ENCODE data around the gene SUFU.

Gene SUFU

DNA sequence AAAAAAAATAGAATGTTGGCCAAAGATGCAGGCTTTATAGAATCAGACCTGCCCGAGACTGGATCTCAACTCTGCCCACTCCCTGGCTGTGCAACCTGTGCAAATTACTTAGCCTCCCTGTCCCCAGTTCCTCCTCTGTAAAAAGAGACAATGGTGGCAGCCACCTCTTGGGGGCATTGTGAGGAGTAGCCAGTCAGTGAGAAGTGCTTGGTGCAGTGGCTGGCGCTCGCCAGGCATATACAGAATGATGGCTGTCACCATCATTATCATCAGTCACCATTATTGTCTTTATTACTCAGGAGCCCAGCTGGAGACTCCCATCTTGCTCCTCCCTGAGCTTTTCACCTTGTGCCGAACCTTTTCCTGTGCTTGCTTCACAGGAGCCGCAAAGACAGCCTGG is 111.1 kb downstream of the SUFU start:
- FAIRE-seq (no peak), DNase-seq (ENCODE audit: insufficient read length, low spot score) (no peak)

GRCh38 chr10:102615361-102615760 is 111.6 kb downstream of the SUFU start:
- no peak for DNase-seq (ENCODE audit: insufficient read length, low spot score)
- FAIRE-seq: no peak

- FAIRE-seq (no peak), DNase-seq (ENCODE audit: insufficient read length, low spot score) (no peak)
Measured at GRCh38 chr10:102616066-102616770, 112.4 kb downstream of the SUFU start.

DNA sequence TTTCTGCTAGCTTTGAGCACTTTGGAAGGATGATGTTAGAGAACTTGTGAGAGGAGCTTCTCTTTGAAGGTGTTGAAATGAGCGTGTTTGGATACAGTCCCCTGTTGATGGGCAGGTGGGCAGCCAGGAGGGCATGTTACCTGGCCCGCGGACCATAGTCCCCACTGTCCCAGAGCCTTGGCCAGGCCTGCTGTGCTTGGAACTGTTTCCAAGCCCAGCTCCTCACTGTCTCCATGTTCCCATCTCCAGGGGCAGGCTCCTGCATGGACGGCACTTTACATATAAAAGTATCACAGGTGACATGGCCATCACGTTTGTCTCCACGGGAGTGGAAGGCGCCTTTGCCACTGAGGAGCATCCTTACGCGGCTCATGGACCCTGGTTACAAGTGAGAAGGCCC is 113.3 kb downstream of the SUFU start:
- DNase-seq (ENCODE audit: insufficient read length, low spot score) (no peak), FAIRE-seq (no peak)

DNA sequence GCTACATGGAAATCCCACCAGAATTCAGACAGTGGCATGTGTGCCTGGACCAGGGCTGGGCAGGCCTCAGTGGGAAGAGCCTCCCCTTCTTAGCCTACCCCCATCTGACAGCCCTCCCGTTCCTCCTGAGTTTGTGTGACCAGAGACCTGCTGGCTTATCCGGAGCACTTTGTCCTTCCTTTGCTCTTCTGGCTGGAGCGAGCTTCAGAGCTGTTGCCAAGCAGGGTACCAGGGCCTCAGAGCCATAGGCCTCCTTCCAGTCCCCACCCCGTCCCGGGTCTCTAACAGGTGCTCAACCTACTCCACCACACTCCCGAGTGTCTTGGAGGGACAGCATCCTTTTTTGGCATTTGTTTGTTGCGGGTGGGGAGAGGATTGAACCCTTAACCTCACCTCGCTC is 114.0 kb downstream of the SUFU start:
- FAIRE-seq (no peak), DNase-seq (ENCODE audit: insufficient read length, low spot score) (no peak)

DNA sequence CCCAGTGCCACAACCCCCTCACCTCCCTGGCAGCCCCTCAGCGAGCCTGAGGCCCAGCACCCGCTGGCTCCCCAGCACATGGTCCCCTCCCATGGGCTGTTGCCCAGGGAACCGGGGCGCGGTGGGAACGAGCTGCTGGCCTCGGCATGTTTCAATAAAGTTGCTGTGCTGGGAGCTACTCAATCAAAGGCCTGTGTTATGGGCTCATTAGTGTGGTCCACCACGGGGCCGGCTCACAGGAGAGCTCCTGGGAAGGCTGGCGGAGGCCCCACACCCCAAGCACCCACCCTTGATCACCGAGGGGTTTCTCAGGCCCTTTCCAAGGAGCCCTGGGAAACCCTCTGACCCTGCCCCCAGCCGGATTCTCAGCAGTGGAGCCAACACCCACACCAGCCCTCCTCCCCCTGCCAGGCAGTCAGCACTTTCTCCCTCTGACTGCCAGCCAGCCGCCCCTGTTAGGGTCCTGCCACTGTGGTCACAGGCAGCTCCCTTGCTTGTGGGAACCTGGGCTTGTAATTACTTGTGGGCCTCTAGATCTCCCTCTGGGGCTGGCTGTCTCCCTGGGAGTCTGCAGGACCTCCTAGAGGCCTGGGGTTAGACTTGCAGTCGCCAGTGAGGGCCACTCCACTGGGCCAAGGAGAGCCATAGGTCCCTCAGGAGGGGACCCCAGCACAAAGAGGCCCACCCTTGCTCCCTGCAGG is 115.7 kb downstream of the SUFU start:
- FAIRE-seq (no peak), DNase-seq (ENCODE audit: insufficient read length, low spot score) (no peak)

DNA sequence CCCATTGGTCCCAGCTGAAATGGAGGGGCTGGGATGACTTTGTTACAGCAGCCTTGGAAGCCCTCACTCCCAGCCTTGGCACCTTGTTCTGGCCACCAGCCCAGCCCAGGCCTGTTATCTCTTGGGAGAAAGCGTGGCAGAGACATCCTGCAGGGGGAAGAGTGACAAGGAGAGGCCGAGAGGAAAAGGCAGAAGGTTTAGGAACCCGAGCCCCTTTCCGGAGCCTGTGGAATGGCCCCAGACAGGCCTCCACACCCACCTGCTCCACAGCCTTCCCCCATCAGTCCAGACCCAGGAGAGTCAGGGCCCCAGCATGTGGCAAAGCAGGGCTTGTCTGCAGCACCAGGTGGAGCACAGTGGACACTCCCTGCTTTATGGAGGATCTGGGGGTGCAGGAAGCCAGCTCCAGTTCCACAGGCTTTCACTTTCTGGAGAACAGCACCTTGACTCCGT is 116.4 kb downstream of the SUFU start:
- DNase-seq (ENCODE audit: insufficient read length, low spot score): no peak
- no peak for FAIRE-seq

GRCh38 chr10:102620591-102621442 is 117.0 kb downstream of the SUFU start:
- FAIRE-seq: no peak
- DNase-seq (ENCODE audit: insufficient read length, low spot score): no peak

DNA sequence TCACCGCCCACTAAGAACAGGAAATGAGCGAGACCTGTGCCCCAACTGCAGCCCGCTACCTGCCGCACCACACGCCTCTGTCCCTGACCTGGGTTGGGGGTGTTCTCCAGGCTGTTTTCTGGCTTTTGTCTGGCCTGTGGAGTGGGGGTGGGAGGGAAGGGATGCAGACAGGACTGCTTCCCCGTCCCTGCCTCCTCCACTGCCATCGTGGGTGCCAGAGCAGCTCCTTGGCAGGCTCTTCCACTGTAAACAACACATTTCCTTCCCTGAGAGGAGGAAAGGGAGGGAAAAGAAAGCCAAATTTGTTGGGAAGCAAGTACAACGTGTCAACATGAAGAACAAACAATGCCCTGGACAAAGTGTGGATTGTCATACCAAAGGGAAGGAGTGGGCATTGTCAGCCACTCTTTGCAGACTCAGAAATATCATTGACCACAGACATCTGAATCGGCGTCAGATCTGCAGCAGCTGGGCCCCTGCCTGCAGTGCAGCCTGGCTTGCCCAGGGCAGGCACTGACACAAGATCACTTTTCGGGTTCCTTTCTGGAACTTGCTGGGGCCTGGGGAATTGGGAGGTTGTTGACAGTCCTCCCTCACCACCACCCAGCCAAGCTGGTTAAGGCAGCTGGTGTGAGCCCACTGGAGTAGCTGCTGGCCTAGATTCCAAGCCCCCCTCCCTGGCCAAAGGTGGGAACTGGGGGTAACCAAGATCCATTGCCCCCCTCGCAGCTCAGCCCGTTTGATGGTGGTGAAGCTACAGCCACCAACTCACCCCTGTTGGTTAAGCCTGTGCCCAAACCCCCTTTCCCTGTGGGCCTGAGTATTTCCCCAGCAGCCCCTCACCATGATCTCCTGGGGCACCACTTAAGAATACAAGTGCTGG is 117.9 kb downstream of the SUFU start:
- DNase-seq (ENCODE audit: insufficient read length, low spot score) (no peak), FAIRE-seq (no peak)

DNA sequence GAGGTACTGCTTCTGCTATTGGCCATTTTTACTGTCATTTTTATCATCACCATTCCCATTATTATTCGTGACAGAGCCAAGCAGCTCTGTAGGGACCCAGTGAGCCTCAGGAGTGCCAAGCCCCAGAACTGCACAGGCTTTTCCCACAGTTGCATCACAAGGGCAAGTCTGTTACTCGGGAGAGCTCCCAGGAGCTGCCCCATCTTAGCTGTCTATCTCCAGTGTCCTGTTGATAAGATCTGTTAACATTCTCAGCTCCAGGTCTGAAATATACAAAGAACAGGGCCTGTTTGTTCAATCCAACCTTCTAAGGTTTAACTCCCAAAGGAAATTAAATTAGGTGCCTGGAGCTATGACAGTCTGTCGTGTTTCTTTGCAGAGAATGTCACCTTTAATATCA is 120.3 kb downstream of the SUFU start:
- FAIRE-seq: no peak
- DNase-seq (ENCODE audit: insufficient read length, low spot score): no peak

DNA sequence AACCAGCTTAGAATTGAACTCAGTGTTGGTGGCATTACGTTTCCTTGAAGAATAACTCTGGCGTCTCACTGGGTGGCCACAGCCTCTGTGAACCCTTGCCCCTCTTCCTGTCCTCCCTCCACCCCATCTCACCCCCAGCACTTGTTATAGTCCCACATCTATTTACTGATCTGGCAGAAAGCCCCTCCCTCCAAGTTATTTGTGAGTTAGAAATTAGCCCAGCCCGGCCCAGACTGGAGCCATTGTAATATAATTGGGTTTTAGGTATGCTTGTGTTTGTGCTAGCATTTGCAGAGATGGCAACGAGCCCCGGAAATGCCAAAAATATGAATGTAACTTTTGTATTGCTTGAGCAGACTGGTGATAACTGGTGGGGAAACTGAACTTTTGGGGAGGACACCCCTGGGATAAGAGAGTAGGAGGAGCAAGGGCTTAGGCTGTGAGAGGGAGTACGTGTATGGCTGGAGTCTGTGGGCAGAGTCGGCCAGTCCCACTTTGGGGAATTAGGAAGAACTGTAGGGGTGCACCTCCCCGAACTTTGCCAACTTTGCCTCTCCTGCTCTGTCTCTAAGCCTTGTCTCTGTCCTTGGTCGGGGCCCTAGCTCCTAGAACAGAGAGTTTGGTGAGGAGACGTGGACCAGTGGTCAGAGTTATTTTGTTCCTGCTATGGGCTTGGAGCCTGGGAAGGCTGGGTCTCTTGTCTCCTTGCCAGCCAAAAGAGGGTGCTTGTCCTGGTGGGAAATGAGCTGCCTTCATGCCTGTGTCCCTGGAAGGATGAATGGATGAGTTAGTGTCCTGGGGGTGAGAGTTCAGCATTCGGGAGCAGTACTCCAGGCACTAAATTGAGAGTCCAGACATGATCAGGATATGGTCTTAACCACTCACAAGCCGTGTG is 121.2 kb downstream of the SUFU start:
- FAIRE-seq: no peak
- no peak for DNase-seq (ENCODE audit: insufficient read length, low spot score)

GRCh38 chr10:102626026-102626685 is 122.4 kb downstream of the SUFU start:
- DNase-seq (ENCODE audit: insufficient read length, low spot score) (no peak), FAIRE-seq (no peak)

- DNase-seq (ENCODE audit: insufficient read length, low spot score) (no peak), FAIRE-seq (no peak)
Measured at GRCh38 chr10:102627291-102627735, 123.5 kb downstream of the SUFU start.

GRCh38 chr10:102627736-102628293 is 124.0 kb downstream of the SUFU start:
- DNase-seq (ENCODE audit: insufficient read length, low spot score) (no peak), FAIRE-seq (no peak)

GRCh38 chr10:102628451-102628911 is 124.7 kb downstream of the SUFU start:
- no peak for FAIRE-seq
- no peak for DNase-seq (ENCODE audit: insufficient read length, low spot score)

DNA sequence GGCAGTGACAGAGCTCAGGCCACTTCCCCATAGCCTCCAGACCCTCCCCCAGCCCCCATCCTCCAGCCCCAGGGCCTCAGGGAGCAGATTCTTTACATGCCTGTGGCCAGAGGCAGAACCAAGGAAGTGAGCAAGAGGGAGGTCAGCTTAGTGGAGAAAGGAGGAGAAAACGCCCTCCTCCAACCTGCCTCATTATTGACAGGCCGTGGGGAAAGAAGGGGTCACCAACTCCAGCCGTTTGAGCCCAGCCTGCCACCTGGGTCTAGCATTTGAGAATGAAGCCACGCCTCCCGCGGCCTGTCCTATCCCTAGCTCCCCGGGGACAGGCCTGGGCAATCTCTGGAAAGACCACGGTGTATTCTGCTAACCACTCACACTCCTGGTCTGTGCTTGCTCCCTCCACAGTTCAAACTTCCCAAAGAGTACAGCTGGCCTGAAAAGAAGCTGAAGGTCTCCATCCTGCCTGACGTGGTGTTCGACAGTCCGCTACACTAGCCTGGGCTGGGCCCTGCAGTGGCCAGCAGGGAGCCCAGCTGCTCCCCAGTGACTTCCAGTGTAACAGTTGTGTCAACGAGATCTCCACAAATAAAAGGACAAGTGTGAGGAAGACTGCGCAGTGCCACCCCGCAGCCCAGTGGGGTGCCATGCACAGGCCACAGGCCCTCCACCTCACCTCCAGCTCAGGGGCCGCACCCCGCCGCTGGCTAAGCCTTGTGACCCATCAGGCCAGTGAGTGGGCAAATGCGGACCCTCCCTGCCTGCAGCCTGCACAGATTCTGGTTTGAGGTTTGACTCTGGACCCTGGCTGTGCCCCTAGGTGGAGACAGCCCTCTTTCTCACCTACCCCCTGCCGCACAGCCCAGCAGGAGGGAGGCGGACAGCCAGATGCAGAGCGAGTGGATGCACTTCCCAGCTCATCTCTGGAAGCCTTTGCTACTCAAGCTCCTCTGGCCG is 126.2 kb downstream of the SUFU start:
- no peak for DNase-seq (ENCODE audit: insufficient read length, low spot score)
- FAIRE-seq: no peak

GRCh38 chr10:102630663-102631062 is 126.9 kb downstream of the SUFU start:
- no peak for FAIRE-seq
- no peak for DNase-seq (ENCODE audit: insufficient read length, low spot score)
